ENCODE measurements around the gene TRHDE.
"Not testable (repeated sequence)": the region's sequence is repeated elsewhere in the genome, so short reads cannot be mapped to it uniquely, and the experiment has no call there.

TRHDE gene

DNA sequence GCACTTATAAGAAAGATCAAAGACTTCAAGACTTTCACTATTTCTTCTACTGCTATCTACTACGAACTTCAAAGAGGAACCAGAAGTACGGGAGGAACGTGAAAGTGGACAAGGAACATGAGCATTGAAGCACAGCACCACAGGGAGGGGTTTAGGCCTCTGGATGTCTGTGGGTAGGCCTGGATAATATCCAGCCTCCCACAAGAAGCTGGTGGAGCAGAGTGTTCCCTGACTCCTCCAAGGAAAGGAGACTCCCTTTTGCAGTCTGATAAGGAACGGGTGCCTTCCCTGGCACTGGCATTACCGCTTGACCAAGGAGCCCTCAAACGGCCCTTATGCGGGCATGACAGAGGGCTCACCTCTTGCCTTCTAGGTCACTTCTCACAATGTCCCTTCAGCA is 388.0 kb downstream of the TRHDE start:
- DNase-seq = not testable (repeated sequence)

DNA sequence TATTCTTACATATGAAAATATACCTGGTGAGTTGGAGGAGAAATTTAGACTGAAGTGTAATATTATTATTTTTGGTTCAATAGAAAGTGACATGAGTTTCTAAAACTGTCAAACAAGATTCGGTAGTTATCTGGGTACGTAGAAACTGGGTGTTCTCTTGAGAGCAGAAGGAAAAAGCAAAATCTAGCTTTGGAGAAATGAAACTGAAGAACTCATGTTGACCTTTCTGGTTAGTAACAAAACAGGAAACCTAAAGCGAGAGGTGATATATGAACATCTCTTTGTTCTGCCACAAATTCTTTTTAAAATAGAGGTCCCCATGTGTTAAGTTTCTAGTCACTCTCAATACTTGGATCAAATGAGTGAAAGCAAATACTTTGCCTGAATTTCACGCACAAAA is 401.7 kb downstream of the TRHDE start:
- DNase-seq = no peak

DNA sequence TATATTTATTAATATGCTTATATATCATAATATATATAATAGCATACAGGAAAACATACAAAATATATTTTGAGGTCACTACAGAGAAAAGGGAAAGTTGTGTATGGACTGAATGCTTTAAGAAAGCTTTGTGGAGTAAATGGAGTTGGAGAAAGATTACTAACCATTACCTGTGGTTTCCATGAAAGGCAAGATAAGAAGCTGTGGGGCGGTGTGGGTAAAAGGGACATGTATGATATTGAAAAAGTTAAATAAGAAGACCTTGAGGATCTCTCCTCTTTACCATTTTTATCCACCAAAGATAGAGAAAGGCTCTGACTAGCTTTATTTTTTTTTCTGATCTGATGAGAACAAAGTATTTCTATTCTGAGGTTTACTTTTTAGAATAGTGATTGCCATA is 404.4 kb downstream of the TRHDE start:
- no peak for DNase-seq

DNA sequence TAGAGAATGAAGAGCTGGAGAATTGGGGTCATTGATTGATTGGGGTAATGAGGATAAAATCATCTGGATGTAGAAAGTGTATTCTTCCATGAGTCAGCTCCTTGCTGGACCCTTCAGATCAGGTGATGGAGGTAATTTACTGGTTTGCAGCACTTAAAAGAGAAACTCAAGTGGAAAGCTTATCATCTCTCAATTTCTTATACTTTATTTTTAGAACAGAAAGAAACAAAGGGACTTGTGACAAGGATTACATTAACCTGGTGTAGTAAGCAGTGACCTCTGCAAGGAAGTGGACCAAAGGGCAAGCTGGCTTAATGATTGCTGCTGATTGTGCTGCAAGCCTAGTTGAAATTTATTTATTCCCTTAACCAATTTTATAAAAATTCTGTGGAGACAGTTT is 405.0 kb downstream of the TRHDE start:
- DNase-seq = no peak

DNA sequence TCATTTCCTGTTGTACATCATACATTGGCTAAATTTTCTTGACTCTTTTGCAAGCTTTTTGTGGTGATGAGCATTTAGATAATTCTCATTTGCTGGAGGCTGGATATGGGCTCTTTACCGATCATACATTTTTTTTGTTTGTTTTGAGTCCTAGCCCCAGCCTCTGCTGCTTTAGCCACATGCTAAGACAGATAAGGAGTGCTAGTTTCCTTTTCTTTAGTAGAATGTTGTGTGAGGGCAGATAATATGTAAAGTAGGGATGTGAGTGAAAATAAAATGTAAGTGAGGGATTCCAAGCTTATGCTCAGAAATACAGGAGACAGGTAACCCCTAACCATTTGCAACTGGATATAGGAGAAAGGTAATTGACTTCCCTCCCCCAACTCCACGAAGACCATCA is 405.7 kb downstream of the TRHDE start:
- DNase-seq = no peak

DNA sequence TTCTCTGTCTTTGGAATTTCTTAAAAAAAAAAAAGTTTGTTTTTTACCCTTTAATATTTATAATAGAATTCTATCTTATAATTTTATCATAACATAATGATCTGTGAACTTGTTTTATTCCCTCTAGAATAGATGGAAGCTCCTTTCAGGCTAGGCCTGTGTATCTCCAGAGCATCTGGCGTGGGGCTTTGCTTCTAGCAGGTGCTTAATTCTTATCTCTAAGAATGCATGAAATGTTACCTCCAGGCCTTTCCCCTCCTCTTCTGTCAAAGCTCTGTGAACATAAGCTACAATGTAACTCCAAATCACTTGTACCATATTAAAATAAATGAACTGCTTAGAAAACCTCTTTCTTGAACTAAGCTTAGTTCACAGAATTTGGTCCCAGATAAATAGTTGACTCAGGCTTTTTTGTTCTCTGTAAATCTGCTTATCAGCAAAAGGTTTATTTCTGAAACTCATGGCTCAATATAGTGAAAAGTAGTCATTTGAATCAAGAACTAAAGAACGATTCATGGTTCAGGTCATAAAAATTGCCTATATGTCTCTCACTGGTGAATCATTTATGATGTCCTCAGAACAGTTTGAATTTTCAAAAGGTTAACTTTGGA is 407.1 kb downstream of the TRHDE start:
- DNase-seq = no peak

DNA sequence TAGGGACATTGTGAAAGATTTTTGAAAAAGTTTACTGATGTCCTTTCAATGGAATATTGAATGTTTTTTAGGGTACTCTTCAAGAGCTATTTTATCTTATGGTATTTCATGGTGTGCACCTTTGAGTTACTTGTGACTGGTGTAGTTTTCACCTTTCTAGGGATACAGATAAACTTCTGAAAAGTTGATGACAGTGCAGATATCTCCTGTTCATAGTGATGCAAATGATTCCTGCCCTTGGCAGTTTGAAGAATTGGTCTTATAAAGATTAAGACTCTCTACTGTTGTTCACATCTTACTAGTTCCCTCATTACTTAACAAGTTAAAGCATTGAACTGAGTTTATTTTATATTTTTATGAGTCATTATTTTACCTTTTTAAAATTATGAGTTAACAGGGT is 408.9 kb downstream of the TRHDE start:
- no peak for DNase-seq

DNA sequence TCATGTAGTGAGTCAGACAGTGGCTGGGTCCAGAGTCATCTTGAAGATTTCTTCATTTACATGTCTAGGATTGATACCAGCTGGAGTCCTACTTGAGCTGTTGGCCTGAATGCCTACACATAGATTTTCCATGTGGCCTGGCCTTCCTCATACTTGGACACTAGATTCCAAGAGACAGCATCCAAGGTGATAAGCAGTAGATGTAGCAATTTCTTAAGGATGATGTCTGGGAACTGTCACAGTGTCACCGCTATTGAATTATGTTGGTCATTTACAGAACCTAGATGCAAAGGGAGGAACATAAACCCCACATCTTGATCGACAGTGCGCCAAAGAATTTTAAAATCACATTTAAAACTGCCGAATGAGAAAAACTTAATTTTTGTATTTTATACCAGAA is 412.3 kb downstream of the TRHDE start:
- DNase-seq = no peak

DNA sequence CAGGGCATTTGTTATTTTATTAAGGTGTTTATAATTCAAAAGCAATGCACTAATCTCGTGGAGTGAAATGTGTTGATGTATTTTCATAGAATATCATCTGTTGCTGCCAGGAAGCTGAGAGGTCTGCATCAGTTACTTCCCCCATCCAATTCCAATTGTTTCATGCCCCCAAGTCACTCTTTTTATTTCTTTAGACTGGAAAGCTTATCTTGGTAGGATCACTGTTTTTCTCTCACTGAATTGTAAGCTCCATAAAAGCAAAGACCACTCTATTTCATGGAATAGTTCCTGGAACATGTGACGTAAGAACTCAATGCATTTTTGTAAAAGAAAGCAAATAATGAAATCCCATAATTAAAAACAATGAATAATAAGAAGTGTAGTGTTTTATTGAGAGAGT is 420.2 kb downstream of the TRHDE start:
- no peak for DNase-seq

DNA sequence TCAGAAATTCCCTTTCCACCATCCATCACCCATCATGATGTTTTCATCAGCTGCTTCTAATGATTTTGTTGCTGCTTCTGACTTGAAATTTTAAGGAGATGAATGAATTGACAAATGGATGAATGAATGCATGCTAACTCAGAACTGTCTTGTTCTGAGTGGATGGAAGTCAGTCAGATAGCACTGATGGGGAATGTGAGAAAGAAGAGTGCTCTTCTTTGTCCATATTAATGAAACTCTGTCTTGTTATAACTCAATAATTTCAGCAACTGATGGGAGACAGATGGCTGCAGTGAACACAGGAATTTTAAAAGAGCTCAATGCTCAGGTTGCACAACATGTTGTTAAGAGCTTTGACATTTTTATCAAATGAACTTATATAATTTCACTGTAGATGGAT is 422.0 kb downstream of the TRHDE start:
- DNase-seq = no peak

DNA sequence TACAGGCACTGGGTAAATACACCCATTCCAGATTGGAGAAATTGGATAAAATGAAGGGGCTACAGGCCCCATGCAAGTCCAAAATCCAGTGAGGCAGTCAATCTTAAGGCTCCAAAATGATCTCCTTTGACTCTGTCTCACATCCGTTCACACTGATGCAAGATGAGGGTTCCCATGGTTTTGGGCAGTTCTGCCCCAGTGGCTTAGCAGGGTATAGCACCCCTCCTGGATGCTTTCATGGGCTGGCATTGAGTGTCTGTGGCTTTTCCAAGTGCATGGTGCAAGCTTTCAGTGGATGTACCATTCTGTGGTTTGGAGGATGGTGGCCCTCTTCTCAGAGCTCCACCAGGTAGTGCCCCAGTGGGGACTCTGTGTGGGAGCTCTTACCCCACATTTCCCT is 427.2 kb downstream of the TRHDE start:
- DNase-seq = no peak

DNA sequence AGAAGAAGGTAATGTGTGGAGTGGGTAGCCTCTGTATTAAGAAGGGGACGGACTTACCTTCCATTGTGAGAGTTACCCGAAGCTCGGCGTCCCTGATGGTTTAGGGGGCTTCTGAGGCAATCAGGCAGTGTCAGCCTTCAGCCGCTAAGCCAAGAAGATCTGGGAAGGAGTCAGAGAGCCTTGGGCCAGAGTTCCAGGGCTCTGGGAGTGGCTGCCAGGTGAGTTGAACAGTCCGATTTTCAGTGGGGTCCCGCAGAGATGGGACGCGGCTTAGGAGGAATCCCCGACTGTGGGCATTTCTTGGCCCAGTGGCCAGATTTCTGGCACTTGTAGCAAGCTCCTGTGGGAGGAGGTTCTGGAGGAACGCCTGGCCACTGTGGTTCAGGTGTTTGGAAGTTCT is 439.9 kb downstream of the TRHDE start:
- DNase-seq = not testable (repeated sequence)

DNA sequence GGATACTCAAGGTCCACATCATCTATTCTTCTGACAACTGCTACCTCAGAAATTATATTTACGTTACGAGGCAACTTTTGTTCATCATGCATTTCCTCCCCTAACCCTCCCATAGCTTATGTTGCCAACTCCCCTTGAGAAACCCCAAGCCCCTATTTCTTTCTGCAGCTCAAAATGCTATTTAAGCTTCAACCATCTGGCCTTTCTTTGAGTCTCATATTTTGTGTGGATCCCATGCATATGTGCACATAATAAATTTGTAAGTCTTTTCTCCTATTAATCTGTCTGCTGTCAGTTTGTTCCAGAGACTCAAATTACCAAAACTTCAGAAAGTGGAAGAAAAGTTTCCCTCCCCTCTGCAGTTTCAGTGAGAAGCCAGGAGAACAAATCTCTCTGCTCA is 444.1 kb downstream of the TRHDE start:
- DNase-seq = no peak

DNA sequence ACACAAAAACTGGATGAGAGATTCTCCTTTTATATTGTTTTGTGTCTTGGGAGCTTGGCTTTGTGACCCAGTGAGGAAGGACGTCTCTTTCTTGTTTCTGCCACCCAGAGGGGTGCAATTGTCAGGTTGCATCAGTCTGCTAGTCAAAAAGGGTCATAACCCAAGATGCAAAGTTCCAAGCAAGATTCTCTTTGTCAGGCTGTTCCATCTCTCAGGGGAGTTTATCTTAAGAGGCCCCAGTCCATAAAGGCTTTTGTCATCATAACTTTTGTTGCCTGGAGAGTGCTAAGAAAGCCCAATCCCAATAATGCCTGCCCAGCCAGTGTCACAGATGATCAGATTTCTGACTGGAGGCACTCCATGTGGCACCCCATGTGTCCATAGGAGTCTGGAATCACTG is 444.9 kb downstream of the TRHDE start:
- DNase-seq = no peak
